Inflammatory macrophage treated with lipopolysaccharide for 4 hours (primary cell): ENCODE data around the gene OAS3.
"Not testable (repeated sequence)": the region's sequence is repeated elsewhere in the genome, so short reads cannot be mapped to it uniquely, and the experiment has no call there.

Experiments
- DNase-seq: peaks from one replicate; pipeline ENCODE4 v3.0.0-alpha.2; 2020

OAS3 gene, protein sequence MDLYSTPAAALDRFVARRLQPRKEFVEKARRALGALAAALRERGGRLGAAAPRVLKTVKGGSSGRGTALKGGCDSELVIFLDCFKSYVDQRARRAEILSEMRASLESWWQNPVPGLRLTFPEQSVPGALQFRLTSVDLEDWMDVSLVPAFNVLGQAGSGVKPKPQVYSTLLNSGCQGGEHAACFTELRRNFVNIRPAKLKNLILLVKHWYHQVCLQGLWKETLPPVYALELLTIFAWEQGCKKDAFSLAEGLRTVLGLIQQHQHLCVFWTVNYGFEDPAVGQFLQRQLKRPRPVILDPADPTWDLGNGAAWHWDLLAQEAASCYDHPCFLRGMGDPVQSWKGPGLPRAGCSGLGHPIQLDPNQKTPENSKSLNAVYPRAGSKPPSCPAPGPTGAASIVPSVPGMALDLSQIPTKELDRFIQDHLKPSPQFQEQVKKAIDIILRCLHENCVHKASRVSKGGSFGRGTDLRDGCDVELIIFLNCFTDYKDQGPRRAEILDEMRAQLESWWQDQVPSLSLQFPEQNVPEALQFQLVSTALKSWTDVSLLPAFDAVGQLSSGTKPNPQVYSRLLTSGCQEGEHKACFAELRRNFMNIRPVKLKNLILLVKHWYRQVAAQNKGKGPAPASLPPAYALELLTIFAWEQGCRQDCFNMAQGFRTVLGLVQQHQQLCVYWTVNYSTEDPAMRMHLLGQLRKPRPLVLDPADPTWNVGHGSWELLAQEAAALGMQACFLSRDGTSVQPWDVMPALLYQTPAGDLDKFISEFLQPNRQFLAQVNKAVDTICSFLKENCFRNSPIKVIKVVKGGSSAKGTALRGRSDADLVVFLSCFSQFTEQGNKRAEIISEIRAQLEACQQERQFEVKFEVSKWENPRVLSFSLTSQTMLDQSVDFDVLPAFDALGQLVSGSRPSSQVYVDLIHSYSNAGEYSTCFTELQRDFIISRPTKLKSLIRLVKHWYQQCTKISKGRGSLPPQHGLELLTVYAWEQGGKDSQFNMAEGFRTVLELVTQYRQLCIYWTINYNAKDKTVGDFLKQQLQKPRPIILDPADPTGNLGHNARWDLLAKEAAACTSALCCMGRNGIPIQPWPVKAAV

GRCh38 chr12:112937741-112938719 lies at the start of gene OAS3:
OAS3 (plus strand) TSS chr12:112938474; CDS start chr12:112938531, 57 bp downstream.
- peak; percentile 100 for DNase-seq

DNA sequence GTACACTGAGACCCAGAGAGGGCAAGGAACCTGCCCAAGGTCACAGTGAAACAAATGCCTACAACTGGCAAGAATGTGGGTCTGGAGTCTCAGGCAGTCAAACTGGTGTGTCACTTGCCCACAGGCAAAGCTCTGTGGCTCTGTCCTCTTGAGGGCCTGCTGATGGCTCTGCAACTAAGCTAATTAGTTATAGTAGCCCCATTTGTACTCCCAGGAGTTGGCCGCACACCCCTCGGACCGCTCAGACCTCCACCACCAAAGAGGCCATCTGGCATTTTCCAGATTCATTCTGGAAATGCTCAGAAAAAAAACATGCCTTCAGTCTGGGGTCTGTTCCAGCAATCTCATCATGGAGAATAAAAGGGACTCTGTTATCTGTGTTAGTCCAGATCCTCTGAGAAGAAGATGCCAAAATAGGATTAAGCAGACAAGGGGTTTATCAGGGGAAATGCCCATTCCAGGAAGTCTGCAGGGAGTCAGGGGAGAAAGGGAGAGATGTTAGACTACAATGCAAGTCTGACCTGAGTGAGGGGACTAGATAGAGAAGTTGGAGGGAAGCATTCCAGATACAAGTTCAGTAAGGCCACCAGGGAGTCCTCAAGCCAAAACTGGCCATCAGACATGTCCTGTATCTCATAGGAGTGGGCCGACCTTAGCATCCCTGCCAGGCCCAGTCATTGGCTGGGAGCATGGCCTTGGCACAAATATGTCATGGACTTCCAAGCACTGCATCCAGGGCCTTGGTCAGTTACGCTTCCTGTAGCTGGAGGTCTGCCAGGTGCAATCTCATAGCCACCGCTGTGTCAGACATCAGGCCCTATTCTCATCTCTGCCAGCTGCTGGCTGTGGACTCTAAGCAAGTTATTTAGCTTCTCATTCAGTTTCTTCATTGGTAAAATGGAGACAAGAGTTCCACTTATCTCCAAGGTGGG lies 46.9 kb upstream of the OAS3 start:
- no peak for DNase-seq

- peak; percentile 34 for DNase-seq
Measured at GRCh38 chr12:112892856-112893255, 45.4 kb upstream of the OAS3 start.

GRCh38 chr12:112894128-112894527 lies 44.1 kb upstream of the OAS3 start:
- DNase-seq: peak; percentile 68

- DNase-seq: no peak
Measured at GRCh38 chr12:112898380-112898779, 39.9 kb upstream of the OAS3 start.

DNA sequence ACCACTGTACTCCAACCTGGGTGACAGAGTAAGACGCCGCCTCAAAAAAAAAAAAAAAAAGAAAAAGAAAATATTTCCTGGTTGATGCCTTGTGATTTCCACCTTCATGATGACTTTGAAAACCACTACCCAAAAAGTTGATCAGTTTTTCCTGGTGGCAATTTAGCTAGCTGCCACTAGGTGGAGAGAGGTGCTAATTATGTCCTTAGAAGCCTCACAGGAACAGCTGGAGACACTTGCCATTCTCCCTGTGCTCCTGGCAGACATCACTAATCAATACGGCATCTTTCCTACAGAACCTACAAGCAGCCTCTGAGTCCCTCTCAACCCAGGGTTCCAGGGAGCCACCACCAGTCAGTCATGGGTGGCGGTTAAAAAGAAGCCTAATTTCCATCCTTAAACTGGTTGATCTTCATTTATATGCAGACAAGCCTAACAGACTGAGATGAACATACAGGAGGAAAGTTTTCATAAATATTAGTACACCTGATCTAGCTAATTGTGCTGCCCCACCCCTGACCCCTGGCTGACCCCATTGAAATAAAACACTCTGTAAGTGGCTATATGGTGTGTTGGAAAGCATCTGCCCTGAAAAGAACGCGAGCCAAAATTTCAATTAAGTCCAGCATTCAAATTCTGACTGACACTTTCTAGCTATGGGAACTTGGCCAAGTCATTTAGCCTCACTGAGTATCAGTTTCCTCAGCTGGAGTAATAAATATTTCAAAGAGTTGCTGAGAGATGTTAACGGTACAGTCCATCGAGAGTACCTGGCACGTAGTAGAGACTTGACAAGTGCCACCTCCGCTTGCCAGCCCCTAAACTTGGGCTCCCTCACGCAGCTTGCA lies 37.8 kb upstream of the OAS3 start:
- peak; percentile 72 for DNase-seq

GRCh38 chr12:112901271-112901670 lies 37.0 kb upstream of the OAS3 start:
- DNase-seq: no peak

- DNase-seq: peak; percentile 31
Measured at GRCh38 chr12:112904571-112904970, 33.7 kb upstream of the OAS3 start.

DNA sequence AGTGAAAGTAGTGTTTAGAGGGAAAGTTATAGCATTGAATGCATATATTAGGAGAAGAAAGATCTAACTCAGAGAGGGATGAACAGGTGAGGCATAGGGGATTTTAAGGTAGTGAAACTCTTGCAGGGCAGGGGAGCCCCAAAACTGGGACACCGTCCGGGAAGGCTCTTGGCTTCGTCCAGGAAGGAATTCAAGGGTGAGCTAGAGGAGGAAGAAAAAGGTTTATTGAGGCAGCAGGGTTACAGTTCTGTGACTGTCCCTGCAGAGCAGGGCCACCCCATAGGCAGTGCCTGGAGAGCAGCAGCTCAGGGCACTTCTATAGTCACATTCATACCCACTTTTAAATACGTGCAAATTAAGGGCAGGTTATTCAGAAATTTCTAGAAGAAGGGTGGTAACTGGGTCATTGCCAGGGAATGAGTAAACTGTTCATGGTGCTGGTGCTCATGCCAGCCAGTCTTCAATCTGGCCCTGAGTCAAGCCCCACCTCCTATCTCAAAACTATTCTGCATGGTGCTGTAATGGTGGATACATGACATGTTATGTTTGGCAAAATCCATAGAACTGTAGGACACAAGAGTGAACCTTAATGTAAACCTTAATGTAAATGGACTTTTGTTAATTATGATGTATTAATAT lies 32.7 kb upstream of the OAS3 start:
- no peak for DNase-seq

DNA sequence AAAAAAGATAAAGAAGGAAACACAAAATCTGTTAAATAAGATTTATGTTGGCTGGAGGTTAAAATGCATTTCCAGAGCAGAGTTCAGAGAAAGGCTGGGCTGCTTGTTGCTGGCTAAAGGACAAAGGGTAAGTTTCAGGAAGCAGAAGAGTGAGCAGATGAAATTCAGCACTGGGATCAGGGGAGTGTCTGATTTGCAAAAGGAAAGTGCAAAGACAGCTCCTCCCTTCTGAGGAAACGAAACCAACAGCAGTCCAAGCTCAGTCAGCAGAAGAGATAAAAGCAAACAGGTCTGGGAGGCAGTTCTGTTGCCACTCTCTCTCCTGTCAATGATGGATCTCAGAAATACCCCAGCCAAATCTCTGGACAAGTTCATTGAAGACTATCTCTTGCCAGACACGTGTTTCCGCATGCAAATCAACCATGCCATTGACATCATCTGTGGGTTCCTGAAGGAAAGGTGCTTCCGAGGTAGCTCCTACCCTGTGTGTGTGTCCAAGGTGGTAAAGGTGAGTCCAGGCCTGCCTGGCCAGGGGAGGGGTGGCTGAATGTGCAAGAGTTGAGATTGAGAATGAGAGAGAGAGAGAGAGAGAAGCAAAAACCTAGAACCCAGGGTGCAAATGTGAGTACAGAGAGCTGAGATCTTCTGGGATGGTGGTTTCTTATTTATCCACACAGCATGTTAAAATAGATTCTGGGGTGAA lies 31.4 kb upstream of the OAS3 start, which contains the start of gene OAS1:
OAS1 (plus strand) TSS at position 251 of the 703 bp plus-strand sequence; CDS start at position 329, 78 bp downstream.
- peak; percentile 94 for DNase-seq

GRCh38 chr12:112907415-112908157 lies 30.7 kb upstream of the OAS3 start:
- DNase-seq: peak; percentile 90

GRCh38 chr12:112908548-112908947 lies 29.7 kb upstream of the OAS3 start:
- DNase-seq: no peak

DNA sequence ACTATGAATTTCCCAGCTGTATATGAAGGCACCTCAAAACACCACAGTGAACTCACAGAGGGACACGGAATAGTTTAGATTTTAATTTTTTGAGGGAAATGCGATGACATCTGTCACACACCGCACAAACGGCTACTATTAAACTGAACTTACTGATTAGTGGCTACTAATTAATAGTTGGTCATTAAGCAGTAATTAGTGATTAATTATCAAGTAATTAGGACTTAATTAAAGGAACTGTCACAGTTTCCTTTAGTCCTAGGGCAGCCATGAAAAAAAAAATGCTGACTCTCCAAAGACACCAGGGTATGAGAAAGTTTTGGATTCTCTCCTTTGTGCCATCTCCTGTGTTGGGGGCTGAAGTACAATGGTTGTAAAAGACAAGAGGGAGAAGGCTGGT lies 28.6 kb upstream of the OAS3 start:
- DNase-seq: no peak

DNA sequence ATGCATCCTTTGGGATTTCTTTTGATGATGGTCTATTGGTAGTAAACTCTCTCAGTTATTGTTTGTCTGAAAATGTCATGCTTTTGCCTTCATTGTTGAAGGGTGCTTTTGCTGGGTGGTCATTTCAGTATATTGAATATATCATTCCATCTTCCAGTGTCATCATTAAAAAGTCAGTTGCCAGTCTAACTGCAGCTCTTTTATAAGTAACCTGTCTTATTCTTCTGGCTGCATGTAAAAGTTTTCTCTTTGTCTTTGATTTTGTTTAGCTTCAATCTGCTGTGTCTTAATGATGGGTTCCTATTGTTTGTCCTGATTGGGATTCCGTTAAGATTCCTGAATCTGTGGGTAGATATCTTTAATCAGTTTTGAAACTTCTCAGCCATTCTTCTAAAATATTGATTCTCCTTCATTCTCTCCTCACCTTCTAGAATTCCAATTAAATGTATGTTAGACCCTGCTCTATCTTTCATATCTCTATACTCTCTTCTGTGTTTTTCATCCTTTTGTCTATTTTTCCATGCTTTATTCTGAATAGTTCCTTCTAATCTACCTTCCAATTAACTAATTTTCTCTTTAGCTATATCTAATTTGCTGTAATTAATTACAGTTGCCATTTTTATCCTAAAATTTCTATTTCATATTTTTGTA lies 25.1 kb upstream of the OAS3 start:
- DNase-seq: no peak

GRCh38 chr12:112913888-112914287 lies 24.4 kb upstream of the OAS3 start:
- DNase-seq: not testable (repeated sequence)

GRCh38 chr12:112916270-112916669 lies 22.0 kb upstream of the OAS3 start:
- DNase-seq: no peak

- no peak for DNase-seq
Measured at GRCh38 chr12:112919121-112919520, 19.2 kb upstream of the OAS3 start.
